Stimulated activated naive CD4-positive, alpha-beta T cell treated with Interleukin-2 at 50 U/mL for 16 hours (primary cell): Measurements from ENCODE around the gene GRK5.
"Not testable (repeated sequence)": the region's sequence is repeated elsewhere in the genome, so short reads cannot be mapped to it uniquely, and the experiment has no call there.

Experiments used
- DNase-seq: peaks from one replicate; lab custom pipeline; 2025; lab: John Stamatoyannopoulos, UW

GRK5 gene

DNA sequence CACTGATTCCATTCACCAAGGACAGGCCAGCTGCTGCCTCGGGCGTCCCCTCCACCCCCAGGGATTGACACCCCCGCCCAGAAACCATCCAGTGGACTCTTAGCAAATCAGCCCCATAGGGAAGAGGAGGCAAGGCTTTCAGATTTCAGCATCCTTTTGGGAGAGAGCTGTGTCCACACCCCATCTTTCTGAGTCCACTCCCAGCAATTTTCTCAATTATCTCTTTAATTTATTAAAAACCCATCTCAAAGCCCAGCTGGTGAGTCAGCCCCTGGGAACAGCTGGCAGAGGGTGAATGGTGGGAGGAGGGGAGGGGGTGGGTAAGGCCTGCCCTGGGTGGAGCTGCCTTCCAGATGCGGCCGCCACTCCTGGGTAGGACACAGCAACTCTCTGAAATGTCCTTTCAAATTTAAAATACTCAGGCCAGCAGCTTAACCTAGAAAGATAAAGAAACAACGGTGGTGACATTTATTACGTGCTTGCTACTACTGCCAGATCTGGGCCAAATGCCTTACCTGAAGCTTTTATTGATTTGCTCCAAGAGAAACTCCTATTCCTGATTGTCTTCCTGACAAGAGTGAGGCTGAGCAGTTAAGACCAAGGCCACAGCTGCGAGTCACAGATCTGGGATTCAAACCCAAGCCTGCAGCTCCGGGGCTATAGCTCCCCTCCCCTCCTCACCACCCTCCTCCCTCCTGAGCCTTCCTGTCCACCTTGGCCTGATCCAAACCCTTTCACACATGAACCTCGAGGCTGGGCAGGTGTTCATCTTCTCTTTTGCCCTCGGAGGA is 214.7 kb downstream of the GRK5 start:
- no peak for DNase-seq

DNA sequence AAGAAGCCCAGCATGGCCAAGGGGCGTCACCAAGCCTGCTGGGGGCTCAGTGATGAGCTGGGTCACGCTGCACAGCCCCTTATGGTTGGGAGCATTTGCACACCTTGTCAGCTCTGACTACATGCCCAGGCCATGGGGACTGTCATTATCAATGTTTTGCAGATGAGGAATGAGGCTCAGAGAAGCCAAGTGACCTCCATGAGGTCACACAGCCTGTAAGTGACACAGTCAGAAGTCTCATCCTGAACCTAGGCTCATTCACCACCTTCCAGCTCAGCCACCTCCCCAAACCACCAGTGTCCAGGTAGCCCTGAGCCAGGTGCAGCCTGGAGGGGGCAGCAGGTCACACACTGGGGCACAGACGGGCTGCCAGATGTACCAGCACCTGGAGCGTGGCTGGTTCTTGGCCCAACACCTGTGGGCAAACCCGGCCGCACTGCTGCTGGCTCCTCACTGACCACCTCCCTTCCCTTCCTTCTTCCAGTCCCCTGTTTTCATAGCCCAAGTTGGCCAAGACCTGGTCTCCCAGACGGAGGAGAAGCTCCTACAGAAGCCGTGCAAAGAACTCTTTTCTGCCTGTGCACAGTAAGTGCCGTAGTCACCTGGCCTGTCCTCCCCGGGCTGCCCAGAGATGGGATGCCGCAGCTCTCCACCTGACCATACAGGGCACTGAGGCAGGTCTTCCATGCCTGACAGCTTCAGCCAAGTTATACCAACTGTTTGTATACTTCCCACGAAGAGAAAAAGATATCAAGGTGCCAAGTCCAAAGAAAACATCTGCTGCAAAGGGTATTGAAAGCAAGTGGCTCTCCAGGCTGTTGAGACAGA is 215.5 kb downstream of the GRK5 start:
- DNase-seq = no peak

DNA sequence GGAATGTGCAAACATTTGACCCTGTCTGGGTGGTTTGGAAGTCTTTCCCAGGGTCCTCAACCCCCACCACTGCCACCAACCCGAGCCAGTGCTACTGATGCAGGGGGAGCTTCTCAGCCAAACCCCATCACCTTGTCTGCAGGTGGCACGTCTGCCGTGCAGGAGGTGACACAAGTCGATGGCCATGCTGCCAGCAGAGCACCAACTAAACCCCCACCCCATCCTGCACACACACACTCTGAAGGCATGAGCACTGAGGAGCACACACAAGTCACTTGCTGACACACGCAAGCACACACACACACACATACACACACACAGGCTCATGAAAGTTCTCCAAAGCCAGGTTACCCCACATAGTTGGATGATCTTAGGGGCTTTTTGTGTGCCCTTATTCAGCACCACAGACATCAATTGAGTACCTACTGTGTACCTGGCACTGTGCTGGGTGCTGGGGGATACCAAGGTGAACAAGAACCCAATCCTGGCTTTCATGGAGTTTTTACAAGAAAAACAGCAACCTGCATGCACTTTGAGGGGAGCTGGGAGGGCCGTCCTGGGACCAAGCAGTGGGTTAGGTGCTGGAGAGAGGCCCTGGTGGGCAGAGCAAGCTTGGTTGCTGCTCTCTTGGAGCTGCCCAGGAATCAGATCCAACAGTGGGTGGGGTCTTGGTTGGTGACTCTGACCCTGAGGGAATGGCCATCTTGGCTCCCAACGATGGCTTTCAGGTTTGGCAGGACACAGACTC is 216.3 kb downstream of the GRK5 start:
- DNase-seq = no peak

DNA sequence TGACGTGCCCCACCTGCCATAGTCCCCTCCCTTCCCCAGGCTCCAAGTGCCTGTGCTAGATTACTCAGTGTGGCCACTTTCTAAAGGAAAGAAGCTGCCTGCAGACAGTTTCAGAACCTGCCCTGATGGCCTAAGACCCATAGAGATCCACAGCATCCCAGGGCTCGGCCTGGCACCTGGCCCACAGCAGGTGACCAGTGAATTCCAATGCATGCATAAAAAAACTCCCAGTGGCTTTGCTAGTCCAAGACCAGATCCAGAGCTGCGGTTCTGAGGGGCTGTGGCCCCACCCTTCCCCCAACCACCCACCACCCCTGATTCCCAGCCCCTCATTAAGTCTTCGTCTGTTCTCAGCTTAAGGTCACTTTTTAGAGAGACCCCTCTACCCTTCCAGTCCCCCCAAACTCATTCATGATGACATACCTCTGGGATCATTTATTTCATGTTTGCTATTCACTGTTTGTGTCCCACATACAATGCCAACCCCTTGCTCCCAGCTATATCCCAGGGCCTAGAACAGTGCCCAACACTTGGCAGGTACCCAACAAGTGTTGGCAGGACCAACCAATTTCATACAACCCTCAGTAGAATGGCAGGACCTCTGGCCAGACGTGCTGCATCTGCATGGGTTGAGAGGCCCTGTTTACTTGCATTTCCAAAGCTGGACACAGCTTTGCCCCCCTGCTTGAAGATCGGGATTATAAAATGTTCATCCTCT is 217.0 kb downstream of the GRK5 start:
- no peak for DNase-seq

DNA sequence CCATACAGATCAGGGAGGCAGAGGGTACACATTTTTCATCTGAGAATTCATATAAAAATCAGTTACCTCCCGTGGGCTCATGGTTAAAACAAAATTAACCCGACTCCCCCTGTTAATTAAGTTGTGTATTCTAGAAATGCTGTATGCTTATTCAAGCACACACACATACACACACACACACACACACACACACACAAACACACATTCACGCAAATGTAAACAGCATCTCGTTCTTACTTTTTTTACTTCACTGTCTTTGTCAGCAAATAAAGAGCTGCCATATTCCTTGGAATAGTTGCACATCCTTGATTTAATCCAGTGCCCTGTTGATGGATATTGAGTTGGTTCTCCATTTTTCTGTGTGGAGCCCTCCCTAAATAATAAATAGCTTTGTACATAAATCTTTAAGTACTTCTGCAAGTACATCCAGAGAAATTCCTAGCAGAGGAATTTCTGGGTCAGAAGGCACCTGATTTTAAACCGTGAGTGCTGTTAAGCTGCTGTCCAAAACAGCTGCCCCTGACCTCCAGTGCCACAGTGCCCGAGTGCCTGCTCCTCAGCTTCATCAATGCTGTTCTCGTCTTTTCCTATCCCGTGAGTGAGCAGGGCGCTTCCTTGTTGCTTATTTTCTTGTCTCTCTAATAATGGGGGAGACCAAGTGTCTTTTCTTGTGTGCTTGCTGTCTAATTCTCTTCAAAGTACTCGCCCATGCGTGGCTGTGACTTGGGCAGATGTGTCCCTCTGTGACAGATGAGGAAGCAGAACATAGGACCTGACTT is 217.9 kb downstream of the GRK5 start:
- no peak for DNase-seq

DNA sequence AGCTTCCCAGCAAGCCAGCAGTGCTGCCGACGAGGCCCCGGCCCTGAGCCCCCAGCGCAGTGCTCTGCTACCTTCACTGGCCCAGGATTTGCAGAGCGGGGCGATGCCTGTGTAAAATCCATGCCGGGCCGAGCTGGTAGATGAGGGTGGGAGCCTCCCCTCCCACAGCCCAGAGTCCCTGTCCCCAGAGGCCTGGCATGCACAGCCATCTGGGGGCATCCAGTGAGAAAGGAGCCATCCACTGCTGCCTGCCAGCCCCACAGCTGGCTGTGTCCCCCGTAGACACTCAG is 218.5 kb downstream of the GRK5 start:
- no peak for DNase-seq

DNA sequence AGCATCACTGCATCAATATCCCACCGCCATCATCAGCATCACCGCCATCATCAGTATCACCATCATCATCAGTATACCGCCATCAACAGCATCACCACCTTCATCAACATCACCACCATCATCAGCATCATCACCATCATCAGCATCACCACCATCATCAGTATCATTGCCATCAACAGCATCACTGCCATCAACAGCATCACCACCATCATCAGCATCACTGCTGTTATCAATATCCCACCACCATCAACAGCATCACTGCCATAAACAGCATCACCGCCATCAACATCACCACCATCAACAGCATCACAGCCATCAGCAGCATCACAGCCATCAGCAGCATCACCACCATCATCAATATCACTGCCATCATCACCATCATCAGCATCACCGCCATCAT is 219.3 kb downstream of the GRK5 start:
- DNase-seq = no peak

DNA sequence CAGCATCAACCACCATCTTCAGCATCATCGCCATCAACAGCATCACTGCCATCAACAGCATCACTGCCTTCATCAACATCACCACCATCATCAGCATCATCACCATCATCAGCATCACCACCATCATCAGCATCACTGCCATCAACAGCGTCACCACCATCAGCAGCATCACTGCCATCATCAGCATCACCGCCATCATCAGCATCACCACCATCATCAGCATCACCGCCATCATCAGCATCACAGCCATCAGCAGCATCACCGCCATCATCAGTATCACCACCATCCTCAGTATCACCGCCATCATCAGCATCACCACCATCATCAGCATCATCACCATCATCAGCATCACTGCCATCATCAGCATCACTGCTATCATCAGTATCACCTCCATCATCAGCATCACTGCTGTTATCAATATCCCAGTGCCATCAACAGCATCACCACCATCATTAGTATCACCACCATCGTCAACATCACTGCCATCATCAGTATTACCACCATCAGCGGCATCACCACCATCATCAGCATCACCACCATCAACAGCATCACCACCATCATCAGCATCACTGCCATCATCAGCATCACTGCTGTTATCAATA is 220.0 kb downstream of the GRK5 start:
- DNase-seq = no peak

DNA sequence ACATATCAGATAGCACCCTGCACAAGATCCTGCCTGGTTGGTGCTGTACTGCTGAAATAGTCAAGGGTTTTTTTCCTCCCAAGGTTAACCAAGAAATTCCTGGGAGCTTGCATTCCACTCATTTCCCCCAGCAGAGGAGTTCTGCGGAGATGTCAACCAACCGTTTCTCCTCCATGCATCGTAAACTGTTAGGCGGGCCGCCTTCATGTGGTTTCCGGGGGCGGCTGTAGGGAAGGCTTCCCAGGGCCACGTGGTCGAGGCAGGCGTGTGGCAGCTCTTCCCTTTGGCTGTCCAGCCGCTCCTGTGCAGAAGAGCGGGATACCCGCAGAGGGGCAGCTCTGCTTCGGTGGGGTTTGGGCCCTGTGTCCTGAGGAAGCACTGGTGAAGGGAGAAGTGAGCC is 221.4 kb downstream of the GRK5 start:
- DNase-seq = no peak

DNA sequence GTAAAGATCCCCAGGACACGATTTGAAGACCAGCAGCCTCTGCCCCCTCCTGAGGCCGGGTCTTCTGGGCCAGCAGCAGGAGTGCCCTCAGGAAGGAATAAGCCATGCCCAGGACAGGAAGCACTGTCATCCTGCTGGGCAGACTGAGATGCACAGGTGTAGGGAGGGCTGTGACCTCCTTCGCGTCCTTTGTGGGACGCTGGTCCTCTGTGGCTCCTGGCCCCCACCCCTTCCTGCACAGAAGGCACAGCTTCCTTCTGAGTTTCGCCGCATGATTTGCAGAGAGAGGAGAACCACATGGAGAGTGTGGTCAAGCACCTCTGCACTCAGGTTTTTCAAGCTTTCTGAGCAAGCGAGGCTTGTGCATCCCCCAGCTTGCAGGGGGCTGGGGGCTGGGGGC is 222.4 kb downstream of the GRK5 start:
- DNase-seq = no peak

DNA sequence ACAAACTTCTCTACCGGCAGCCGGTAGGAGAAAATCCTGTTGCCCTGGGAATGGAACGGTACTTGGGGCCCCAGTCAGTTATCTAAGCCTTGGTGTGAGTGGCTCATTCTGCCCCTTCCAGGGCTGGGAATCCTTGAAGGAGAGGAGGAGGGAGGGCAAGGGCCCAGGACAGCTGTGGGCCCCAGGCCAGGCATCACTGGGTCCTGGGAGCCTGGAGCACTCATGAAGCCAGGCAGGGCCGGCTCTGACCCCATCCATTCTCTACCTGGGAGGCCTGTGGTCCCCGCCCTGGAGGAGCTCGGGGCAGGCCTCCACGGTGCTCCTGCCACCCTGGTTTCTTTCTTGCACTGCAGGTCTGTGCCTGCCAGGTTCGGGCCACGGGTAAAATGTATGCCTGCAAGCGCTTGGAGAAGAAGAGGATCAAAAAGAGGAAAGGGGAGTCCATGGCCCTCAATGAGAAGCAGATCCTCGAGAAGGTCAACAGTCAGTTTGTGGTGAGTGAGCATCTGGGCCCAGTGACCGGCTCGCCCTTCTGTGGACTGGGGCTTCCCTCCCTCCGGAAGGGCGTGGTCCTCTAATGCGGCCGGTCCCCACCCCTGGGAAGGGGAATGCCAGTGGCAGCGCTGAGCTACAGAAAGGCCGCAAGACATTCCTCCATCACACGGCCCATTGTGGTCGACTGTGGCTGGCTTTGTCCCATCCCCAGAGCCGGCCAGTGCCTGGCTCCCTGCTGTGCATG is 223.8 kb downstream of the GRK5 start:
- no peak for DNase-seq

DNA sequence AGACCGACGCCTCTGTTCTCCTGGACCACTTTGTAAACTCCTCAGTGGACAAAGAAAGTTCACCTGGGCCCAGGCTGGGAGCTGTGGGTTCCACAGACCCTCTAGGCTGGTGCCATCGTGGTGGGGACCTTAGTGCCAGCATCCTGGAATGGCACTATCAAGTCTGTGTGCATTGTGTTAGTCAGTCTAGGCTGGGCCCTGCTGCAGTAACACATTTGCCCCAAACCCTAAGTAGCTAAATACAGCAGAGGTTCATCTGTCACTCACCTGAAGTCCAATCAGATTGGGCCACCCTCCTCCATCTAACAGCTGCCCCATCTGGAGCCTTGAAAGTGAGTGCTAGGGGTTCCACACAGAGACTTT is 224.4 kb downstream of the GRK5 start:
- no peak for DNase-seq

DNA sequence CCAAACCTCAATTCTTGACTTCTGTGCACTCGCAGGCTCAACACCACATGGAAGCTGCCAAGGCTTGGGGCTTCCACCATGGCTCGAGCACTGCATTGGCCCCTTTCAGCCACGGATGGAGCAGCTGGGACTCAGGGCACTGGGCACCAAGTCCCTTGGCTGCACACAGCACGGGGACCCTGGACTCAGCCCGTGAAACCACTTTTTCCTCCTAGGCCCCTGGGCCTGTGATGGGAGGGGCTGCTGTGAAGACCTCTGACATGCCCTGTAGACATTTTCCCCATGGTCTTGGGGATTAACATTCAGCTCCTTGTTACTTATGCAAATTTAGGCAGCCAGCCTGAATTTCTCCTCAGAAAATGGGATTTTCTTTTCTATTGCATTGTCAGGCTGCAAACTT is 227.6 kb downstream of the GRK5 start:
- DNase-seq = not testable (repeated sequence)

DNA sequence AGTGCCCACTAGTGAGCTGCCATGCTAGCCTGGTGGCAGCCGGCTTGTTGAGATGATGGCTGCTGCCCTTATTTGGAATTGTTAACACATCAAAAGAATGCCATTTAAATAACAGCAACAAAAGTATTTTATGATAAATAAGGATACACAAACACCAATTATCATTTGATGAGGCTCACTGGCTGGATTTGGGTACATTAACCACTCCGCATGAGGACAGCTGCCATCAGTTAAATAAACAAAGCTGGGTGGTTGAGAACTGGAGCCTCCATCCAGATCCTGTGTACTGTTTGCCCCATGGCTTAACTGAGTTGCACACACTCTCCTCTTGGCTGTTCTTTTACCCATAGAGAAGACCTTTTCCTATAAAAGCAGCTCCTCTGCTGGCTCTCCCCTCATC is 231.3 kb downstream of the GRK5 start:
- DNase-seq = no peak

DNA sequence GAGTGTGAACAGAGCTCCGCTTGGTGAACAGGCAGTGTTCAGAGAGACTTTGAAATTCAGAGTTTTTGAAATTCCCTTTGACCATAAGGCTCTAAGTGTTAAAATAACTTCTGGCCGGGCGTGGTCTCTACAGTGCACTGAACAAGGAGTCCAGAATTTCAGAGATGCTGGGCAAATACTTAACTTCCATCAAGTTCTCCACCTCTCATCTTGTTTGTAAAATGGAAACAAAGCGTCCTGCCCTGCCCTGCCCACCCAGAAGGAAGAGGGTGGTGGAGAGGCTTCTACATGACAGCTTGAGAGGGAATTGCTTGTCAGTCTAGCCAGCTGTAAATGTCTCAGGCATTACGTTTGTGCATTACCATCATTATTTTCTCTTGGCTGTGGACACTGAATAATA is 232.6 kb downstream of the GRK5 start:
- no peak for DNase-seq

DNA sequence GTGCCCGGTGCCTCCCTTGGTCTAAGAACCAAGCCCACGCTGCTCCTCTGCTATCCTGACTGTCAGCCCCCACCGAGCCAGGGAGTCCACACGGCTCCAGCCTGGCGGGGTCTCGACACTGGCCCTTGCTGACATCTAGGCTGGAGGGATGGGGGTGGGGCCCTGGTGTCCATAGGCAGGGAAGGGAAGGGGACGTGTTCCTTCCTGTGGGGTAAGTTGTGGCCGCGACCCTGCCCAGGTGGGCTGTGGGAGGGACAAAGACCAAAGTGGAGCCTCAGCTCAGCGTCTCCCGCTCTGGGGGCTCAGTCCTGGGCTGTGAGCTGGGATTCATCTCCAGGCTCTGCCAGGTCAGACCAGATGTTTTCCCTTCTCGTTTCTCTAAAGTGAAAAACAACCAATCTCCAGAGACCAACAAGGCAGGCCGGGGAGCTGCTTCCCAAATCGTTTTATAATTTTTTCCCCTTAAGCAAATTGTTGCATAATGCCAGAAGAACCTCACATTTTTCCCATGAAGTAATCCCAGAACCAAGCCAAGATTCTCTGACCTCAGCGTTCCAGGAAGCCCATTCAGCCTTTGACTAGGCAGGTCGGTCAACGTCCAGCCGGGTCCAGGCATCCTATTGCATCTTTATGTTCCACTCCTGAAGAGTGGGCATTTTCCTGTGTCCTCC is 233.9 kb downstream of the GRK5 start:
- DNase-seq = no peak

DNA sequence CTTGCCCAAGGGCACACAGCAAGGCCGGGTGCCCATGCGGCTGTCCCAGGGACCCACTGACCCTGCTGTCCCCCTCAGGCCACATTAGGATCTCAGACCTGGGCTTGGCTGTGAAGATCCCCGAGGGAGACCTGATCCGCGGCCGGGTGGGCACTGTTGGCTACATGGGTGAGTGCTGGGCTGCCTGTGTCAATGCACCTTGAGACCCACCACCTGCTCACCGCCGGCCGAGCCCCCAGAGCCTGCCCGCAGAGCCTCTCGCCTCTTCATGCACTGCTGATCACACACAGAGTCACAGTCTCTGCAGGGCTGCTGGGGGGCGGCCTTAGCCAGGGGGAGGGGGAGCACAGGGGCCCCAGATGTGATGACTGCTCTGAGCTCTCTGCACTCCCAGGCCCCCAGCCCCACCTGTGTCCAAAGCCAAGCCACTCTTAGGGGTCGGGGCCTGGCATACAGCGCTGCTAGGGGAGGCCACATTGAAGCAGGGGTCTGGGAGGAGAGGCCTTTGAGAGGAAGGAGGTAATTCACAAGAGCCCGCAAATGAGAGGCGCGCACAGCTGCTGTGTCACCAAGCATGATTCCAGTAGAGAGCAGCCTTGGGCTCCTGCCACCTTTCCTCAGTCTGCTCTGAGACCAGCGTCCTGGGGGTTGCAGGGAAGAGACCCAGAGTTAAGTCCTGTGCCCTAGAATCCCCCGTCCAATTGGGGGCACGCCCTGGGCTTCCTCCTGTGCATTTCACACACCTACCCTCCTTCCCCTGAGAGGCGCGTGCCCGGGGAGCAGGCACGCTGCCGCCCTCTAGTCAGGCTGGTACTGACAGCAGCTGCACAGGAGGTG is 234.8 kb downstream of the GRK5 start:
- DNase-seq = no peak

DNA sequence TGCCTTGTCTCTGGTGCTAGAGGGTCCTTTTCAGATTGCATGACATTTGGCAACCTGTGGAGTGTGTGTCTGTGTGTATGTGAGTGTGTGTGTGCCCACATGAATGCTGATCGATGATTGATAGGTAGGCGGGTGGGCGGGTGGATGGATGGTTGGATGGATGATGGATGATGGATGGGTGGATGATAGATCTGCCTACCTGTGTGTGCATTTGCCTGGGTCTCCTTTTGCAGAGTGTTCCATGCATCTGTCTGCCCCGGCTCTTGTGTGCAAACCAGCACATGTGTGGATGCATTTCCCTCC is 235.3 kb downstream of the GRK5 start:
- DNase-seq = no peak

DNA sequence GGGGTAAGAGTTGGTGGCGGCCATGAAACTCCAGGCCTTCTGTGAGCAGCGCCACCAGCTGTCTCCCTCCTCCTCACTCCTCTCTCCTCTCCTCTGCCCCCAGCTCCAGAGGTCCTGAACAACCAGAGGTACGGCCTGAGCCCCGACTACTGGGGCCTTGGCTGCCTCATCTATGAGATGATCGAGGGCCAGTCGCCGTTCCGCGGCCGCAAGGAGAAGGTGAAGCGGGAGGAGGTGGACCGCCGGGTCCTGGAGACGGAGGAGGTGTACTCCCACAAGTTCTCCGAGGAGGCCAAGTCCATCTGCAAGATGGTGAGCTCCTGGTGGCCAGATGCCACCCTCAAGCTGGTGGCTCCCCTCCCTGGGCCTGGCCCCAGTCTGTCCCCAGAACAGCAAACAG is 236.1 kb downstream of the GRK5 start:
- no peak for DNase-seq
